Measurements from ENCODE around the gene ATP2A3.

GRCh38 chr17:3947318-3947810, 16.9 kb downstream of the ATP2A3 start:
- no peak for TF ChIP-seq GATA2 (IDR thresholded peaks at IDR 0.05; ENCODE audit: low read depth, low read length)
- no peak for TF ChIP-seq GATA3 (IDR thresholded peaks at IDR 0.05; ENCODE audit: low read depth, low read length)
